GDM1 (cell line): Measurements from ENCODE around the gene GOLGA3.
"Not testable (repeated sequence)": the region's sequence is repeated elsewhere in the genome, so short reads cannot be mapped to it uniquely, and the experiment has no call there.

Experiments
- DNase-seq: peaks from one replicate; lab custom pipeline; 2025; lab: John Stamatoyannopoulos, UW

The GOLGA3 gene

GRCh38 chr12:132753670-132754069, 75.0 kb downstream of the GOLGA3 start:
- DNase-seq = not testable (repeated sequence)

GRCh38 chr12:132748319-132748718, 80.3 kb downstream of the GOLGA3 start:
- DNase-seq = no peak

GRCh38 chr12:132747896-132748295, 80.8 kb downstream of the GOLGA3 start:
- no peak for DNase-seq

GRCh38 chr12:132747395-132747794, 81.3 kb downstream of the GOLGA3 start:
- no peak for DNase-seq

- no peak for DNase-seq
These were observed 82.1 kb downstream of the GOLGA3 start for GRCh38 chr12:132746613-132747012.

- no peak for DNase-seq
These were observed 84.8 kb downstream of the GOLGA3 start for GRCh38 chr12:132743831-132744230.

GRCh38 chr12:132741620-132742019, 87.0 kb downstream of the GOLGA3 start:
- no peak for DNase-seq

- DNase-seq = no peak
These were observed 88.0 kb downstream of the GOLGA3 start for GRCh38 chr12:132740652-132741051.

- DNase-seq = no peak
These were observed 88.4 kb downstream of the GOLGA3 start for GRCh38 chr12:132740313-132740646.

GRCh38 chr12:132739600-132740312, 88.9 kb downstream of the GOLGA3 start:
- DNase-seq = no peak

GRCh38 chr12:132736913-132737312, 91.8 kb downstream of the GOLGA3 start:
- DNase-seq = no peak

GRCh38 chr12:132736378-132736777, 92.3 kb downstream of the GOLGA3 start:
- no peak for DNase-seq

GRCh38 chr12:132735496-132735895, 93.2 kb downstream of the GOLGA3 start:
- DNase-seq = no peak

GRCh38 chr12:132734206-132734605, 94.5 kb downstream of the GOLGA3 start:
- no peak for DNase-seq

- no peak for DNase-seq
These were observed 97.1 kb downstream of the GOLGA3 start for GRCh38 chr12:132731574-132731973.

GRCh38 chr12:132730353-132730752, 98.3 kb downstream of the GOLGA3 start:
- no peak for DNase-seq

GRCh38 chr12:132729541-132730320, 98.9 kb downstream of the GOLGA3 start:
- no peak for DNase-seq

- no peak for DNase-seq
These were observed 100.2 kb downstream of the GOLGA3 start for GRCh38 chr12:132728502-132728901.

GRCh38 chr12:132727091-132727794, 101.4 kb downstream of the GOLGA3 start:
- no peak for DNase-seq

- DNase-seq = no peak
These were observed 102.3 kb downstream of the GOLGA3 start for GRCh38 chr12:132726386-132726785.

- DNase-seq = no peak
These were observed 104.0 kb downstream of the GOLGA3 start for GRCh38 chr12:132724506-132725241.

- no peak for DNase-seq
These were observed 104.9 kb downstream of the GOLGA3 start for GRCh38 chr12:132723764-132724140.
